ENCODE measurements around the gene TSPAN10.
A peak's percentile ranks its signal among the peaks of the same experiment; 100 is the strongest.

Gene TSPAN10

DNA sequence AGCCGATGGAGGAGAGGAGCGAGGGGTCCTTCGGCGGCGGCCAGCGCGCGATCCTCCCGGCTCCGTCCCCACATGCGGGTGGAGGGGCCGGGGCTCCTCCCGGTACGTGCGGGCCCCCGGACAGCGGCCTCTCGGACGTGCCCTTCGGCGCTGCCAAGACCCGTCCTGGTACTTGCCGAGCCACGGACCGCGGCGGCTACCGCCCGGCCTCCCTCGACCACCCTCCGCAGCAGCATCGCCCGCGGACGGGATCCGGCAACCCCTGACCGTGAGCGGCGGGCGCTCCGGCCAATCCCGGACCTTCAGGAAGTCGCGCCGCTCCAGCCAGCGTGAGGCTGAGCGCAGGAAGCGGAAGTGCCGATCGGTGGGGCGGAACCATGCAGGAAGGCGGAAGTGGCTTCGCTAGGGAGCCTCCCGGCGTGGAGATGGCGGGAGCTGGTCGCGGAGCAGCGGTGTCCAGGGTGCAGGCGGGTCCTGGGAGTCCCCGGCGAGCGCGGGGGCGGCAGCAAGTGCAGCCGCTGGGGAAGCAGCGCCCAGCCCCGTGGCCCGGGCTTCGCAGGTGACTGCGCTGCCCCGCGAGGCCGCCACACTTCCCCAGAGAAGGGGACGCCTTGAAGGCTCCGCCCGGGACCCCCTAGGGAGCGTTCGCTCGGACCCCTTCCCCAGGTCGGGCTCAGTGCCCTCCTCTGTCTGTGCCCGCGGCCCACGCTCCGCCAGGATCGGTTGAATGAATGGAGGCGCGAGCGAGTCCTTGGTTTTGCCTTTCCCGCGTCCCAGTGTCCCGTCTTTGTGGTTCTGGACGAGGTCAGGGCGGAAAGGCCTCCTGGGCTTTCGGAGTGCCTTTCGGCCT is 29.6 kb downstream of the TSPAN10 start, which contains the start of the genes CCDC137 and OXLD1:
Gene CCDC137 (plus strand): TSS at position 396 of the 850 bp plus-strand sequence. CDS start 30 bp downstream, at position 426.
Gene OXLD1 (minus strand): TSS at position 264 of the 850 bp plus-strand sequence. CDS start 28 bp downstream, at position 236.
- TF ChIP-seq SIN3A (IDR thresholded peaks at IDR 0.05; ENCODE audit: borderline replicate concordance, insufficient read depth, low read length), result no peak; the same call in 1 of the 2 replicates
- TF ChIP-seq, protein P1, sequence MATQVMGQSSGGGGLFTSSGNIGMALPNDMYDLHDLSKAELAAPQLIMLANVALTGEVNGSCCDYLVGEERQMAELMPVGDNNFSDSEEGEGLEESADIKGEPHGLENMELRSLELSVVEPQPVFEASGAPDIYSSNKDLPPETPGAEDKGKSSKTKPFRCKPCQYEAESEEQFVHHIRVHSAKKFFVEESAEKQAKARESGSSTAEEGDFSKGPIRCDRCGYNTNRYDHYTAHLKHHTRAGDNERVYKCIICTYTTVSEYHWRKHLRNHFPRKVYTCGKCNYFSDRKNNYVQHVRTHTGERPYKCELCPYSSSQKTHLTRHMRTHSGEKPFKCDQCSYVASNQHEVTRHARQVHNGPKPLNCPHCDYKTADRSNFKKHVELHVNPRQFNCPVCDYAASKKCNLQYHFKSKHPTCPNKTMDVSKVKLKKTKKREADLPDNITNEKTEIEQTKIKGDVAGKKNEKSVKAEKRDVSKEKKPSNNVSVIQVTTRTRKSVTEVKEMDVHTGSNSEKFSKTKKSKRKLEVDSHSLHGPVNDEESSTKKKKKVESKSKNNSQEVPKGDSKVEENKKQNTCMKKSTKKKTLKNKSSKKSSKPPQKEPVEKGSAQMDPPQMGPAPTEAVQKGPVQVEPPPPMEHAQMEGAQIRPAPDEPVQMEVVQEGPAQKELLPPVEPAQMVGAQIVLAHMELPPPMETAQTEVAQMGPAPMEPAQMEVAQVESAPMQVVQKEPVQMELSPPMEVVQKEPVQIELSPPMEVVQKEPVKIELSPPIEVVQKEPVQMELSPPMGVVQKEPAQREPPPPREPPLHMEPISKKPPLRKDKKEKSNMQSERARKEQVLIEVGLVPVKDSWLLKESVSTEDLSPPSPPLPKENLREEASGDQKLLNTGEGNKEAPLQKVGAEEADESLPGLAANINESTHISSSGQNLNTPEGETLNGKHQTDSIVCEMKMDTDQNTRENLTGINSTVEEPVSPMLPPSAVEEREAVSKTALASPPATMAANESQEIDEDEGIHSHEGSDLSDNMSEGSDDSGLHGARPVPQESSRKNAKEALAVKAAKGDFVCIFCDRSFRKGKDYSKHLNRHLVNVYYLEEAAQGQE (IDR thresholded peaks at IDR 0.05; ENCODE audit: insufficient read depth in 1 of 2, low read depth in 2 of 2, low read length in 2 of 2), result peak in 1 of 2 experiments; percentile 42; a peak in 1 of 4 replicates
- peak; percentile 82; the same call in 1 of the 2 replicates for TF ChIP-seq POLR2AphosphoS5 (IDR thresholded peaks at IDR 0.05; ENCODE audit: low read depth, low read length)
- TF ChIP-seq TAF1 (IDR thresholded peaks at IDR 0.05; ENCODE audit: borderline replicate concordance, insufficient read depth, low read length), result peak; percentile 98
- peak; percentile 96 for TF ChIP-seq FOXP2 (optimal IDR thresholded peaks at IDR 0.05; ENCODE audit: borderline replicate concordance, extremely low read depth, extremely low read length, insufficient read depth)

DNA sequence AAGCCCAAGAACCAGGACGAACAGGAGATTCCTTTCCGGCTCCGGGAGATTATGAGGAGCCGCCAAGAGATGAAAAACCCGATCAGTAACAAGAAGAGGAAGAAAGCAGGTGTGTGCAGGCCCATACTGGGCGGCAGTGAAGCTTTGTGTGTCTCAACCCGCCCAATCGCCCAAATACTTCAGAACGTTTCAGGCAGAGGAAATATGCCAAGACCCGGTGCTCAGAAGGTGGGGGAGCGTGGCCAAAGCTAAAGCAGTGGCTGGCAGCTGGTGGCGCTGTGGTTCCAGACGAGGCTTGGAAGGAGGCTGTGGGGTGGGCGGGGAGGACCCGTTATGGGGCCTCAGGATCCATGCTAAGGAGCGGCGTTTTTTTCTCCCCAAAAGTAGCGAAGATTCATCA is 30.8 kb downstream of the TSPAN10 start:
- no peak for TF ChIP-seq SIN3A (IDR thresholded peaks at IDR 0.05; ENCODE audit: borderline replicate concordance, insufficient read depth, low read length)

DNA sequence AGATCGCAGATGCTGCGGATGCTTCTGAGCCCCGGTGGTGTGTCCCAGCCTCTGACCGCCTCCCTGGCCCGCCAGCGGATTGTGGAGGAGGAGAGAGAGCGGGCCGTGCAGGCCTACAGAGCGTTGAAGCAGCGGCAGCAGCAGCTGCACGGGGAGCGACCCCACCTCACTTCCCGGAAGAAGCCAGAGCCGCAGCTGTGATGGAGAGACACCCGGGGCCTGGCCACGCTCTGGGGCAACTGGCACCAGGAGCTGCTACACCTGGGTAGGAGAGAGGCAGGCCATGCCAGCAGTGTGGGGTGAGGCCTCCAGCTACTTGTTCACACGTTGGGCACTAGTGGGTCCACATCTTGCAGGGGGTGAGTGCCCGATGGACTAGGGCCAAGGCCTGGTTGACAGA is 35.5 kb downstream of the TSPAN10 start:
- no peak for TF ChIP-seq TAF1 (IDR thresholded peaks at IDR 0.05; ENCODE audit: borderline replicate concordance, insufficient read depth, low read length)
- TF ChIP-seq FOXP2 (optimal IDR thresholded peaks at IDR 0.05; ENCODE audit: borderline replicate concordance, extremely low read depth, extremely low read length, insufficient read depth), result no peak
- no peak for TF ChIP-seq POLR2AphosphoS5 (IDR thresholded peaks at IDR 0.05; ENCODE audit: low read depth, low read length)
- no peak for TF ChIP-seq SIN3A (IDR thresholded peaks at IDR 0.05; ENCODE audit: borderline replicate concordance, insufficient read depth, low read length)
- TF ChIP-seq, protein P1 (IDR thresholded peaks at IDR 0.05; ENCODE audit: insufficient read depth in 1 of 2, low read depth in 2 of 2, low read length in 2 of 2), result no peak

DNA sequence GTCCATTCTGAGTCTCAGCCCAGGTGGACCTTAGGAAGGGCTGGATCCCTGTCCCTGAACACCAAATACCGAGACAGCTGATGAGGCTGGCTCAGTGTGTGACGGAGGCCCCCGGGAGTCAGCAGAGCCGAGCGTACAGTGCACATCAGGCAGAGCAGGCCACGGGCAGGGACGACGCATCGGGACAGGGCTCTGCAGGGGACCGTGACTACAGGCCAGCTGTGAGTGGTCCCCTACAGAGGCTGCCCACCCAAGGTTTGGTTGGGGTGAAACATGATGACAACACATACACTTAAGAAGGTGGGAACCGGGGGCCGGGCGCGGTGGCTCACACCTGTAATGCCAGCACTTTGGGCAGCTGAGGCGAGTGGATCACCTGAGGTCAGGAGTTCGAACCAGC is 36.0 kb downstream of the TSPAN10 start:
- TF ChIP-seq FOXP2 (optimal IDR thresholded peaks at IDR 0.05; ENCODE audit: borderline replicate concordance, extremely low read depth, extremely low read length, insufficient read depth) (no peak), POLR2AphosphoS5 (IDR thresholded peaks at IDR 0.05; ENCODE audit: low read depth, low read length) (no peak), TAF1 (IDR thresholded peaks at IDR 0.05; ENCODE audit: borderline replicate concordance, insufficient read depth, low read length) (no peak), SIN3A (IDR thresholded peaks at IDR 0.05; ENCODE audit: borderline replicate concordance, insufficient read depth, low read length) (no peak)
- TF ChIP-seq, protein P1 (IDR thresholded peaks at IDR 0.05; ENCODE audit: insufficient read depth in 1 of 2, low read depth in 2 of 2, low read length in 2 of 2), result no peak

DNA sequence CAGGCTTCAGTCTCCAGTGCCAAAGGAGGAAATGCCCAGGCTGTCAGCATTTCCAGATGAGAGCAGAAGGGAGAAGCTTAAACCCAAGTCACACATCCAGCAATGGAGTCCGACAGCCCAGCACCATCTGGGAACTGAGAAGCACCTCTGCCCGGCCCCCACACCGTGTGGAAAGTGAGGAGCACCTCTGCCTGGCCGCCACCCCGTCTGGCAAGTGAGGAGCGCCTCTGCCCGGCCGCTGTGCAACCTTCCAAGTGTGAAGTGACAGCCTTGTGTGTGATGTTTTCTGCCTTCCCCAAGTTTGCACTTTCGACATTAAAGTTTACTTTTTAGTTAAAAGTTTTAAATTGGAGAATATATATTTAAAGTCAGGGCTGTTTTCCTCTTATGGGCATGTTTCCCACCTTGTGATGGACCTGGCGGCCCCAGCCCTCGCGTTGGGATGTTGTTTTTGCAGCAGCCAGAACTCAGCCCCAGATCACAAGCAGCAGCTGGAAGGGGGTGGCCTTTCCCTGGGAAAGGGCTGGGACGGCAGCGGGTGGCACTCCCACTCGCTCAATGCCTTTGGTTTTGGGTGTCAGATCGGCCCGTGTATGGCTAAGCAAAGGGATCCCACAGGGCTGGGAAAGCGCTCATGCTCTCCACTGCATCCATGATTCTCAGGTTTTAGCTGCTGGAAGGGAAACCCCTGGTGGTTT is 36.7 kb downstream of the TSPAN10 start:
- TF ChIP-seq FOXP2 (optimal IDR thresholded peaks at IDR 0.05; ENCODE audit: borderline replicate concordance, extremely low read depth, extremely low read length, insufficient read depth), result no peak
- TF ChIP-seq, protein P1 (IDR thresholded peaks at IDR 0.05; ENCODE audit: insufficient read depth in 1 of 2, low read depth in 2 of 2, low read length in 2 of 2), result no peak
- TF ChIP-seq SIN3A (IDR thresholded peaks at IDR 0.05; ENCODE audit: borderline replicate concordance, insufficient read depth, low read length), result no peak

Data from PFSK-1 (cell line).